HEK293T (cell line): ENCODE data around the gene CNBD2.
"Not testable (repeated sequence)": the region's sequence is repeated elsewhere in the genome, so short reads cannot be mapped to it uniquely, and the experiment has no call there.

Source experiments
- CTCF ChIA-PET: fragments of 350-600 bp; formaldehyde crosslinking; extraction: SDS; loops from one replicate; lab custom pipeline; 2021; ENCODE audit warnings: antibody characterized with exemption, inconsistent platforms; lab: Yijun Ruan, JAX
- POLR2A ChIA-PET: fragments of 350-600 bp; formaldehyde crosslinking; extraction: SDS; loops from one replicate; lab custom pipeline; 2020; ENCODE audit warnings: antibody characterized with exemption, inconsistent platforms; lab: Yijun Ruan, JAX
- DNase-seq: peaks from one replicate; pipeline ENCODE4 v3.0.0; 2012; ENCODE audit warnings: mixed read lengths; ENCODE audit errors: extremely low spot score
- ARNT ChIP-seq: fragments of 450-650 bp; IDR thresholded peaks from 2 replicates; pipeline ENCODE4 v1.6.1; 2017; ENCODE audit warnings: mild to moderate bottlenecking
- BHLHE40 ChIP-seq: fragments of 450-650 bp; IDR thresholded peaks from 2 replicates; pipeline ENCODE4 v1.6.1; 2016; ENCODE audit warnings: mild to moderate bottlenecking, moderate library complexity, borderline replicate concordance
- CTBP1 ChIP-seq: fragments of 450-650 bp; IDR thresholded peaks from 2 replicates; pipeline ENCODE4 v1.6.1; 2016; ENCODE audit warnings: borderline replicate concordance
- ELF4 ChIP-seq: fragments of 450-650 bp; IDR thresholded peaks from 2 replicates; pipeline ENCODE4 v1.6.1; 2017; ENCODE audit warnings: antibody characterized with exemption
- FOXA1 ChIP-seq: fragments of 450-650 bp; IDR thresholded peaks from 2 replicates; pipeline ENCODE4 v1.6.1; 2016; ENCODE audit warnings: mild to moderate bottlenecking
- FOXK2 ChIP-seq: fragments of 450-650 bp; IDR thresholded peaks from 2 replicates; pipeline ENCODE4 v1.6.1; 2016; ENCODE audit warnings: mild to moderate bottlenecking
- FOXM1 ChIP-seq: fragments of 450-650 bp; IDR thresholded peaks from 2 replicates; pipeline ENCODE4 v1.6.1; 2017; ENCODE audit warnings: mild to moderate bottlenecking, borderline replicate concordance
- HDGF ChIP-seq: fragments of 450-650 bp; IDR thresholded peaks from 2 replicates; pipeline ENCODE4 v1.6.1; 2017; ENCODE audit warnings: antibody characterized with exemption, borderline replicate concordance
- L3MBTL2 ChIP-seq: fragments of 450-650 bp; conservative IDR thresholded peaks from 2 replicates; pipeline ENCODE4 v1.6.1; 2016; ENCODE audit warnings: mild to moderate bottlenecking
- LEF1 ChIP-seq: fragments of 450-650 bp; IDR thresholded peaks from 2 replicates; pipeline ENCODE4 v1.6.1; 2017; ENCODE audit warnings: mild to moderate bottlenecking, borderline replicate concordance
- NFRKB ChIP-seq: fragments of 450-650 bp; IDR thresholded peaks from 2 replicates; pipeline ENCODE4 v1.6.1; 2016; ENCODE audit warnings: mild to moderate bottlenecking, moderate library complexity
- SP1 ChIP-seq: fragments of 450-650 bp; IDR thresholded peaks from 2 replicates; pipeline ENCODE4 v1.6.1; 2017
- SUZ12 ChIP-seq: fragments of 450-650 bp; IDR thresholded peaks from 2 replicates; pipeline ENCODE4 v1.6.1; 2016; ENCODE audit warnings: mild to moderate bottlenecking
- TARDBP ChIP-seq: fragments of 450-650 bp; IDR thresholded peaks from 2 replicates; pipeline ENCODE4 v1.6.1; 2016
- ZNF384 ChIP-seq: fragments of 450-650 bp; IDR thresholded peaks from 2 replicates; pipeline ENCODE4 v1.6.1; 2016
- TF ChIP-seq, protein P1 (sequence below): fragments of 450-650 bp; IDR thresholded peaks from 2 replicates; pipeline ENCODE4 v1.6.1; 2016

CNBD2 gene

DNA sequence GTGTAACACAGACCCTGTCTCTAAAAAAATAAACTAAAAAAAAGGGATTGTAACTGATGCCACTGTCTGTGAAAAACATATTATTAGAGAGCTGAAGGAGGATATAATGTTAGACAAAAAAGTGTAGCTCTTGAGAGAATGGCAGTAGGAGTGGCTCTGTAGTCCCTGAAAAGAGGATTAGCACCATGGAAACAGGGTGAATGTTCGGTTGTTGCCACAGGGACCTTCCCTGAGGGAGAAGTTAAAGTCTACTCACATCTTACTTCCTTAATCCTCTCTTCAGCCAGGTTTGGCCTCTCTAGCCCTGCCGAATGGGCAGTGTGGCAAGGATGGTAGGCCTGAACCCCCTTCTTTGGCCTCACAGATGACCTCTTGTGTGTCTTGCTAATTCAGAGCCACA lies 26.1 kb upstream of the CNBD2 start:
- TF ChIP-seq FOXK2 (no peak), ELF4 (no peak), TARDBP (no peak), FOXA1 (no peak), SP1 (no peak), FOXM1 (no peak), L3MBTL2 (no peak), ZNF384 (no peak), BHLHE40 (no peak), NFRKB (no peak), ARNT (no peak), LEF1 (no peak), CTBP1 (no peak), SUZ12 (no peak), HDGF (no peak)
- TF ChIP-seq, protein P1, sequence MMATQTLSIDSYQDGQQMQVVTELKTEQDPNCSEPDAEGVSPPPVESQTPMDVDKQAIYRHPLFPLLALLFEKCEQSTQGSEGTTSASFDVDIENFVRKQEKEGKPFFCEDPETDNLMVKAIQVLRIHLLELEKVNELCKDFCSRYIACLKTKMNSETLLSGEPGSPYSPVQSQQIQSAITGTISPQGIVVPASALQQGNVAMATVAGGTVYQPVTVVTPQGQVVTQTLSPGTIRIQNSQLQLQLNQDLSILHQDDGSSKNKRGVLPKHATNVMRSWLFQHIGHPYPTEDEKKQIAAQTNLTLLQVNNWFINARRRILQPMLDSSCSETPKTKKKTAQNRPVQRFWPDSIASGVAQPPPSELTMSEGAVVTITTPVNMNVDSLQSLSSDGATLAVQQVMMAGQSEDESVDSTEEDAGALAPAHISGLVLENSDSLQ, result no peak
- ChIA-PET CTCF (interaction anchor here (0.6 kb wide), 1 partner anchor 241 kb away, joined by 3 read pairs; no protein-coding TSS in a partner anchor), POLR2A (interaction anchor here (2.9 to 3.6 kb wide), 2 partner anchors 11 to 13 kb away, joined by 12 to 16 read pairs; partner anchors contain the start of gene SCAND1)
- DNase-seq, result no peak

DNA sequence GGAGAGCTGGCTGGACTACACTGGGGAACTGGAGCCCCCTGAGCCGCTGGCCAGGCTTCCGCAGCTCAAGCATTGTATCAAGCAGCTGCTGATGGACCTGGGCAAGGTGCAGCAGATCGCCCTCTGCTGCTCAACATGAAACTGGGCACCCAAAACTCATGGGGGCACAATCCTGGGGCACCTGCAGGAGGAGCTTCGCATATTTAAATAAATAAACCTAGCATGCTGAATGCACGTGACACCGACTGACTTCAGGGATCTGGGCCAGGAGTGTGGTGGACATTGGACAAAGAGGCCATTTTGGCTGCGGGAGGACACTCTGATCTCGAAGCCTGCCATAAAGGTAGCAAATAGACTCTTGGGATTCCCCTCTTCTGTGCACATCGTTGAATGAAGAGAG lies 20.9 kb upstream of the CNBD2 start:
- DNase-seq, result peak; percentile 45
- POLR2A ChIA-PET, result no interaction called here
- TF ChIP-seq FOXA1 (no peak), L3MBTL2 (0 out of 2 replicates have a peak, but pooled peaks have one; percentile 12)

DNA sequence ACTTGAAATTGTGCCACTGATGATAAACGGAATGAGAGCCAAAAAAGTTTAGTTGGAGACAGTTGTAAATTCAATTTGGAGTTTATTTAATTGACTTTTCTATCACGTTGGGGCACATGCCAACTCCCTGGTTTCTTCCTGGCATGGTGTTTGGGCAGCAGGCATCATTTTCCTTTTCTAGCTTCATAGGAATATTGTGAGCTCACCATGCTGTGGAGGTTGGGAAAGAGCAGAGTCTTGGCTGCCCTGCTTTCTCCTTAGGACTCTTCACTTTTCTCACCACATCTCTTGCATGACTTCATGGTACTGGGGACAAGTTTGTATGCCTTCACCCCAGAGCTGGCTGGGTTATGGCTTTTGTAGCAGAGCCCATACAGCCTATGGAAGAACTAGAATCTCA lies 20.5 kb upstream of the CNBD2 start:
- ChIA-PET CTCF (no interaction called here), POLR2A (no interaction called here)
- TF ChIP-seq NFRKB, result no peak
- no peak for TF ChIP-seq LEF1
- TF ChIP-seq FOXM1, result no peak
- no peak for TF ChIP-seq BHLHE40
- no peak for TF ChIP-seq SUZ12
- no peak for TF ChIP-seq ARNT
- no peak for DNase-seq

More for the DNA sequence above, 20.9 kb upstream of the CNBD2 start:
- CTCF ChIA-PET, result no interaction called here

DNA sequence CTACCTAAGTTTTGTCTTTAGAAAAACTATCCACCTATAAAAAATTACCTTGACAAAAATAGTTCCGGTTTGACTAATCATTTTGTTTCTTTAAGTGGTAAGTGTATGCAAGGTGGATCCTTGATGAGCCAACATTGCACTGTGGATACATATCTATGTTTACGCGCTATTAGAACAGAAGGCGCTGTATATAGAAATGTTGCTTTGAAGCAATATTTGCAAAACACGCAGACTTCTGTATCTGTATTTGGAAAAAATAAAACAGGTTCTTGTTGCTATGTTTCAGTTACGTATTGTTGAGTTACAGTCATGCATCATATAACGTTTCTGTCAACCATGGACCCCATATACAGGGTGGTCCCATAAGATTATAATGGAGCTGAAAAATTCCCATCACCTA lies 18.3 kb upstream of the CNBD2 start:
- CTCF ChIA-PET, result no interaction called here
- POLR2A ChIA-PET, result no interaction called here
- TF ChIP-seq LEF1, result no peak
- no peak for TF ChIP-seq BHLHE40
- TF ChIP-seq HDGF, result no peak
- no peak for TF ChIP-seq CTBP1
- no peak for TF ChIP-seq FOXK2
- no peak for TF ChIP-seq NFRKB
- no peak for TF ChIP-seq ARNT
- no peak for TF ChIP-seq FOXA1
- no peak for TF ChIP-seq ZNF384
- no peak for TF ChIP-seq TARDBP
- TF ChIP-seq SP1, result no peak
- no peak for TF ChIP-seq ELF4
- TF ChIP-seq, protein P1, result no peak
- no peak for DNase-seq

DNA sequence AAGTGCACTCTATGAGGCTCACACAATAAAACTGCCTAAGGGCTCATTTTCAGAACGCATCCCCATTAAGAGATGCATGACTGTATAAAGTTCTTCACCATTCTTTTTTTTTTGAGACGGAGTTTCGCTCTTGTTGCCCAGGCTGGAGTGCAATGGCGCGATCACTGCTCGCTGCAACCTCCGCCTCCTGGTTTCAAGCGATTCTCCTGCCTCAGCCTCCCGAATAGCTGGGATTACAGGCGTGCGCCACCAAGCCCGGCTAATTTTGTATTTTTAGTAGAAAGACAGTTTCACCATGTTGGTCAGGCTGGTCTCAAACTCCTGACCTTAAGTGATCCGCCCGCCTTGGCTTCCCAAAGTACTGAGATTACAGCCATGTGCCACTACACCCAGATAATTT lies 16.3 kb upstream of the CNBD2 start:
- CTCF ChIA-PET, DNase-seq: not testable (repeated sequence)
- POLR2A ChIA-PET, result interaction anchor here (0.5 to 2.2 kb wide), 4 partner anchors 10 to 209 kb away, joined by 3 to 16 read pairs (median 6); no protein-coding TSS in a partner anchor

DNA sequence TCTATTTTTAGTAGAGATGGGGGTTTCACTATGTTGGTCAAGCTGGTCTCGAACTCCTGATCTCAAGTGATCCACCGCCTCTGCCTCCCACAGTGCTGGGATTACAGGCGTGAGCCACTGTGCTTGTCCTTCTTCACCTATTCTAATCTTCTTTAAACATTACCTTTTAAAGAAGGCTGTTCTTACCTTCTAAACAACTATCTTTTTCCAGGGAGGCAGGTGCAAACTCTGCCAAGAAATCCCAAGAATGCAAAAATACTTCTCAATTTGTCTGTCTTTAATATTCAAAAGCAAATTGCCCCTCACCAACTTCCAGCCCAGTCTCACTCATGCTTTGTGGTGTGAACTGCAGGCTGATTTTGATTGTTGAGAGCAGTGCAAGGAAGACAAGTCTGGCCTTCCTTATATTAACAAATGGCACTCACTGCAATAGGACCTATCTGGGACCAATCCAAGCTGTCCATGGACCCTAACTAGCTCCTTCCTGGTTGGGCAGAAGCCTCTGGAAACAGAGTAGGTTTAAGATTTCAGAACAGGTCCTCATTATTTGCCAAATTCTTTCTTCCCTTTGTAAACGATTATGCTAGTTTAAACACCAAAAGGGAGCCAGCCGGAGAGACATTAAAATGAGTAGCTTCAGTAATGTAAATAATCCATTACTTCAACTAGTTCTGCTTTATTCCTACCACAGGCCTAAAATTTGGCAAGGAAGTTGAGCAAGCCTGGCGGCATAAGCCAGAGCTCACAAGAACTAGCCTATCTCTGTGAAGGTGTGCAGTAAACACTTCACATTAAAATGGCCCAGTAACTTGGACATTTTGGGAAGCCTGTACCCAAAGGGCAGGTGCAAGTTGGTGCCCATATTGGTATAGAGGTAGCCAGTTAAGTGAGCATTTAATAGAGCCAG lies 15.7 kb upstream of the CNBD2 start:
- CTCF ChIA-PET, result no interaction called here
- no peak for DNase-seq

More for the DNA sequence above, 15.7 kb upstream of the CNBD2 start:
- POLR2A ChIA-PET, result interaction anchor here (0.5 to 2.4 kb wide), 16 partner anchors 7 to 337 kb away, joined by 3 to 16 read pairs (median 4); partner anchors contain the start of genes RBM39 and SPAG4
- no peak for TF ChIP-seq NFRKB
- no peak for TF ChIP-seq LEF1
- no peak for TF ChIP-seq FOXK2
- TF ChIP-seq ZNF384, result no peak
- TF ChIP-seq TARDBP, result no peak
